Ishikawa (cell line): ENCODE data around the gene XXYLT1.

Experiments
- CEBPB ChIP-seq: IDR thresholded peaks from 2 replicates; pipeline ENCODE4 v1.6.1; 2012
- EGR1 ChIP-seq: IDR thresholded peaks from 2 replicates; pipeline ENCODE4 v1.6.1; 2012
- EP300 ChIP-seq: IDR thresholded peaks from 2 replicates; pipeline ENCODE4 v1.6.1; 2012; ENCODE audit warnings: borderline replicate concordance
- MAX ChIP-seq: IDR thresholded peaks from 2 replicates; pipeline ENCODE4 v1.6.1; 2012

DNA sequence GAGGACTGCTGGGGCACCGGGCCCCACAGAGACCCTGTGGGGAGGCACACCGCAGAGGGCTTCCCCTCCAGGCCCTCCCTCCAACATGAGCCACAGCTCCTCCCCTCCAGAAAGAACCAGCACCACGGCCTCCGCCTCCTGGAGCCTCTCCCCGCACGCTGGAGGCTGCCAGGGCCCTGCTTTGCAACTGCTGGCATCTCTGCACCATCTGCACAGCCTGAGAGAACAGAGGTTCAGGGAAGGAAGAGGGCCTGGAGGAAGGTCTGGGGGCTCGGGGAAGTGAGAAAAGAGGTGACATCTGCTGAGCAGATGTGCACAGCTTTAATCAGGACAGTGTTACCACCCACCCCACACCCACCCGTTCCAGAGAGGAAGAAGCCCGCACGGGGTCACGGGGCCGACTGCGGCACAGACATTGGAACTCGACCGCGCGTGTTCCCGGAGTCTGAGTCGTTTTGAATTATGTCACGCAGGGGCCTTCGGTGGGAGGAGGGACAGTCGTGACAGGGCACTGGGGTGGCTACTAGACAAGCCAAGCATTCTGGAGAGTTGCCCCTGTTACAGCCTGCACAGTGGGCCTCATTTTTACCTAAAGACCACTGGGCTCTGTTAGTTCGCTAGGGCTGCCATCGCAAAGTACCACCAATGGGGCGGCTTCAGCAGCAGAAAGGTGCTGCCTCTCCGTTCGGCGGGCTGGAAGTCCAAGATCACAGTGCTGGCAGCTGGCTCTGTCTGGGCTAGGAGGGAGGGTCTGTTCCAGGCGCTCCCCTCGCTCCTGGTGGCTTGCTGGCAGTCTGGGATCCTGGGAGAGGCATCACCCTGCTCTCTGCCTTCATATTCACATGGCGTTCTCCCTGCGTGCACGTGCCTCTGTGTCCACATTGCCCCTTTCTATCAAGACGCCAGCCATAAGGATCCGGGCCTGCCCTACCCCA, 194.8 kb downstream of the XXYLT1 start:
- no peak for TF ChIP-seq CEBPB
- TF ChIP-seq MAX, result no peak
- TF ChIP-seq EGR1, result no peak
- TF ChIP-seq EP300, result no peak
